Right kidney (tissue), 9 donors: ENCODE measurements around the gene BLVRA.
A peak's percentile ranks its signal among the peaks of the same experiment; 100 is the strongest.
"Not testable (repeated sequence)": the region's sequence is repeated elsewhere in the genome, so short reads cannot be mapped to it uniquely, and the experiment has no call there.

ENCODE experiments used
- DNase-seq: peaks from one replicate; pipeline ENCODE4 v3.0.0-alpha.2; 2016
- long read RNA-seq, 8 donors: transcript quantifications; one replicate each; lab custom pipeline, GENCODE V29; 2026

The BLVRA gene, protein sequence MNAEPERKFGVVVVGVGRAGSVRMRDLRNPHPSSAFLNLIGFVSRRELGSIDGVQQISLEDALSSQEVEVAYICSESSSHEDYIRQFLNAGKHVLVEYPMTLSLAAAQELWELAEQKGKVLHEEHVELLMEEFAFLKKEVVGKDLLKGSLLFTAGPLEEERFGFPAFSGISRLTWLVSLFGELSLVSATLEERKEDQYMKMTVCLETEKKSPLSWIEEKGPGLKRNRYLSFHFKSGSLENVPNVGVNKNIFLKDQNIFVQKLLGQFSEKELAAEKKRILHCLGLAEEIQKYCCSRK
- long read RNA-seq, donor 1, transcript BLVRA-201 (8 exons, 1,071 nt) = major isoform, 27 of 28 reads
- long read RNA-seq, donor 1, partial matches to known transcripts = 0 of 28 reads
- long read RNA-seq, donor 1, other reads (novel, unspliced or antisense) = 0 of 28 reads
- long read RNA-seq, donor 2, transcript BLVRA-201 (8 exons, 1,071 nt) = major isoform, 14 of 16 reads
- long read RNA-seq, donor 2, partial matches to known transcripts = 0 of 16 reads
- long read RNA-seq, donor 2, other reads (novel, unspliced or antisense) = 0 of 16 reads
- long read RNA-seq, donor 3, transcript BLVRA-201 (8 exons, 1,071 nt) = major isoform, 11 of 12 reads
- long read RNA-seq, donor 3, partial matches to known transcripts = 0 of 12 reads
- long read RNA-seq, donor 3, other reads (novel, unspliced or antisense) = 0 of 12 reads
- long read RNA-seq, donor 4, transcript BLVRA-201 (8 exons, 1,071 nt) = major isoform, 17 of 25 reads
- long read RNA-seq, donor 4, partial matches to known transcripts = 6 of 25 reads
- long read RNA-seq, donor 4, other reads (novel, unspliced or antisense) = 0 of 25 reads
- long read RNA-seq, donor 5, transcript BLVRA-201 (8 exons, 1,071 nt) = major isoform, 22 of 23 reads
- long read RNA-seq, donor 5, partial matches to known transcripts = 0 of 23 reads
- long read RNA-seq, donor 5, other reads (novel, unspliced or antisense) = 0 of 23 reads
- long read RNA-seq, donor 6, transcript BLVRA-201 (8 exons, 1,071 nt) = major isoform, 26 of 27 reads
- long read RNA-seq, donor 6, partial matches to known transcripts = 0 of 27 reads
- long read RNA-seq, donor 6, other reads (novel, unspliced or antisense) = 0 of 27 reads
- long read RNA-seq, donor 7, transcript BLVRA-201 (8 exons, 1,071 nt) = major isoform, 25 of 44 reads
- long read RNA-seq, donor 7, partial matches to known transcripts = 13 of 44 reads
- long read RNA-seq, donor 7, other reads (novel, unspliced or antisense) = 5 of 44 reads
- long read RNA-seq, donor 8, transcript BLVRA-201 (8 exons, 1,071 nt) = major isoform, 27 of 33 reads
- long read RNA-seq, donor 8, partial matches to known transcripts = 5 of 33 reads
- long read RNA-seq, donor 8, other reads (novel, unspliced or antisense) = 0 of 33 reads

DNA sequence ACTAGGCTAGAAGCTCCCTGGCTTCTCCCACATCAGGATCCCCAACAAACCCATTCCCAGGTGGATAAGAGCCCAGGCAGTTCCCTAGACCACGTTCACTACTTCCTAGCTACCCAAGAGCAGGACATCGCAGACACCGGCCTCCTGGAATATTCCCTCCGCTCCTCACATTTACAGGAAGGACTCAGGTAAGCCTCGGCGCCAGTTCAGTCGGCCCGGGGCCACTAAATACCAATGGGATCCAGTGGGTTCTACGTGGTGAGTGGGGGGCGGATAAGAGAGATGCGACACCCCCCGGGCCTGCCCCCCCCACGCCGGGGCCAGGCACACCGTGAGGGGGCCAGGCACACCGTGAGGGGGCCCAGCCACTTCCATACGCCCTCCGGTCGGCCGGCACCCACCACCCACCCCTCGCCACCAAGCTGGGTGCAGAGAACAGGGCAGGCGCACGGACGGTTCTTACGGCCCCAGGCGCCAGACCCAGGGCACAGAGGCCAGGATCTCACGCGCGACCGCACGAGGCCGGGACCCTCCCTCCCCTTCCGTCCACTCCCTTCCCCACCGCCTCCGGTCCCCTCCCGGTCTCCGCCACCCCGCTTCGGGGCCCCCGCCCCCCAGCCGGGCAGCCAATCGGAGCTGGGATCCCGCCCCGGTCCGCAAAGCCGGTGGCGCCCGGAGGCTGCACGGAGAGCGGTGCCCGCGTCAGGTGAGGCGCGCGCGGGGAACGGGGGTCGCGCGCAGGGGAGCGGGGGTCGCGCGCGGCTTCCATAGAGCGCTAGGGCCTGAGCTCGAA is at the start of gene BLVRA:
TSS of gene BLVRA (plus strand) at position 652 of the 793 bp plus-strand sequence. CDS start 12,479 bp downstream, outside the sequence.
- DNase-seq = peak; percentile 73

DNA sequence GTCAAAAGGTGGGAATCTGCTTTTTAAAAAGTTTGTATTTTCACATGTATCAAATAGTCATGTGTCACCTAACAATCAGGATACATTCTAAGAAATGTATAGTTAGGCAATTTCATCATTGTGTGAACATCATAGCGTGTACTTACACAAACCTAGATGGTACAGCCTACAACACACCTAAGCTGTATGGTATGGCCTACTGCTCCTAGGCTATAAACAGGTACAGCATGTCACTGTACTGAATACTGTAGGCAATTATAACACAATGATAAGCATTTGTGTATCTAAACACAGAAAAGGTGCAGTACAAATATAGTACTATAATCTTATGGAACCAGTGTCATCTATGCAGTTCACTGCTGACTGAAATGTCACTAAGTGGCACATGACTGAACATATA is 47.0 kb upstream of the BLVRA start:
- no peak for DNase-seq

DNA sequence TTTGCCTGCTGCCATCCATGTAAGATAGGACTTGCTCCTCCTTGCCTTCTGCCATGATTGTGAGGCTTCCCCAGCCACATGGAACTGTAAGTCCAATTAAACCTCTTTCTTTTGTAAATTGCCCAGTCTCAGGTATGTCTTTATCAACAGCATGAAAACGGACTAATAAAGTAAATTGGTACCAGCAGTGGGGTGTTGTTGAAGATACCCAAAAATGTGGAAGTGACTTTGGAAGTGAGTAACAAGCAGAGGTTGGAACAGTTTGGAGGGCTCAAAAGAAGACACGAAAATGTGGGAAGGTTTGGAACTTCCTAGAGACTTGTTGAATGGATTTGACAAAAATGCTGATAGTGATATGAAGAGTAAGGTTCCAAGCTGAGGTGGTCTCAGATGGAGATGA is 42.5 kb upstream of the BLVRA start:
- not testable (repeated sequence) for DNase-seq

DNA sequence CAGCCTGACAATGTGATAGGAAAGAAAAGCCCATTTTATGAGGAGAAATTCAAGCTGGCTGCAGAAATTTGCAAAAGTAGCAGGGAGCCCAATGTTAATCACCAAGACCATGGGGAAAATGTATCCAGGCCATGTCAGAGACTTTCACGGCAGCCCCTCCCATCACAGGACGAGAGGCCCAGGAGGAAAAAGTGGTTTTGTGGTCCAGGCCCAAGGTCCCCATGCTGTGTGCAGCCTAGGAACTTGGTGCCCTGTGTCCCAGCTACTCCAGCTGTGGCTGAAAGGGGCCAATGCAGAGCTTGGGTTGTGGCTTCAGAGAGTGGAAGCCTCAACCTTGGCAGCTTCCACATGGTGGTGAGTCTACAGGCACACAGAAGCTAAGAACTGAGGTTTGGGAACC is 41.9 kb upstream of the BLVRA start:
- no peak for DNase-seq

DNA sequence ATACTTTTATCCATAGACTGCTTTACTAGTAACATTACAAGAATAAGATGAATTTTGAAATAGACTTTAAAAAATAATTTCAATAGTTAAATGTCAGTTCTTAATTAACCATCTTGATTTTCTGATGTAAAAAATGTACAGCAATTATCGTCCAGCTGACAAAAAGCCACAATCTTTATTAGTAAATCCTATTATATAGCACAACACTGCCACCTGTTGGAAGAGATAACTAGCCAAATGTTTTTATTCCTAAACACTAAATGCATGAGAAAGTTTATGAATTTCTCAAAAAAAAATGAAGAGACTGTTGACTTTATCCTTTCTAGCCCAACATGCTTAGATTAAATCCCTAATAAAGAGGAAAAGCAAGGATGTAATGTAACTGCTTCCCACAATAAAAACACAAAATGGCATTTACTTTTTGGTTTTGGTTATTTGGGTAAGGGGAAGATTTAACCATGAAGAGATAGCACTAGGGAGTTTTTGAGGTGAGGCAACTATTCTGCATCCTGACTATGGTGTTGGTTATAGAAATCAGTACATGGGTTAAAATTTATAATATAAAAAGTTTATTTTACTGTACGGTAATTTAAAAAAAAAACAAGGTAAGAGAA is 37.2 kb upstream of the BLVRA start:
- DNase-seq = no peak

DNA sequence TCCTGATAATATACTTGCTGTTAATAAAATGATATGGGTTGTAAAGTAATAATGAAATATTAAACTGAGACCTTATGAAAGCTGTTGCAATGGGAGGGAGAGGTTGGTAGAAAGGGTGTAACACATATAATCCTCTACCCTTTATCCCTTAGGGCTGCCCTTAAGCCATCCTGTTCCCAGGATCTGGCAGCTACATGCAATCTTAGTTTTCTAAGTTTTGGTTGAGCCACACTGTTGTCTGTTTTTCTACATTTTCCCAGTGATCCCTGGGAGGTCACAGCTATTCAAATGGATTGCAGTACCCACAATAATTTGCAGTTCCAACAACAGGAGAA is 35.5 kb upstream of the BLVRA start:
- DNase-seq = no peak

DNA sequence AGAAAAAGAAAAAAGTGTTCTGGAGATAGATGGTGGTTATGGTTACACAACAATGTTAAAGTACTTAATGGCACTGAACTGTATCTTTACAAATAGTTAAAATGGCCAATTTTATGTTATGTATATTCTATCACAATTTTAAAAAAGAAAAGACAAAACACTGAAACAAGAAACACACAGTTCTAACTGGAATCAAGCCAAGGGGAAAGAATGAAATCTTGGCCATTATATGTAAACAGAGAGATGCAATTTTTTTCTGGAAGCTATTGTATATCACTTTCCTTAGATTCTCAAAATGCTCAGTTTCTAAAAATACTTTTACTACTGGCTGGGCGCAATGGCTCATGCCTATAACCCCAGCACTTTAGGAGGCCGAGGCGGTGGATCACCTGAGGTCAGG is 33.2 kb upstream of the BLVRA start:
- no peak for DNase-seq

DNA sequence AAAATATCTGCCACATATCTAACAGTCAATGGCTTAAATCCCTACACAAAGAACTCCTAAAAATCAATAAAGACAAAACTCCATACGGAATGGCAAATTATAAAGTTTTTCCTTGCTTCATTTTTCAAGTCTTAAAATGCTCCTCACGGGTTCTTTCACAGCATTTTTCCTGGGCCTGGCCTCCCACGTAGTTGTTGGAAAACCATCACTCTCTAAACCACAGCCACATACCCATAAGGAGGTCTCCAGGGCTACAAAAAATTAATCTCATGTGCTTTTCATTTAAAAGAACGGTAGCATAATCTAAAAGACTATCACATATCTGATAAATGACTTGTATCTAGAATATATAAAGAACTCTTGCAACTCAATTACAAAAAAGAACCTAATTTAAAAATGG is 32.0 kb upstream of the BLVRA start:
- DNase-seq = no peak

DNA sequence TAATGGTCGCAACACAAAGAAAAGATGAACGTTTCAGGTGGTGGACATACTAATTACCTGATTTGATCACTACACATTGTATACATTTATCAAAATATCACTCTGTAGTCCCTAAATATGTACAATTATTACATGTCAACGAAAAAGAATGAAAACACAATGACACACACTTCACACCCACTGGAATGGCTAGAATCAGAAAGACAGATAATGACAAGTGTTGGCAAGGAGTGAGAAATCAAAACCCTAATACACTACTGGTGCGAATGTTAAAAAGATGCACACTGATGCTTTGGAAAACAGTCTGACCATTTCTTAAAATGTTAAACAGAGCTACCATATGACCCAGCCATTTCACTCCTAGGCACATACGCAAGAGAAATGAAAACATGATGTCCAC is 31.5 kb upstream of the BLVRA start:
- DNase-seq = no peak

DNA sequence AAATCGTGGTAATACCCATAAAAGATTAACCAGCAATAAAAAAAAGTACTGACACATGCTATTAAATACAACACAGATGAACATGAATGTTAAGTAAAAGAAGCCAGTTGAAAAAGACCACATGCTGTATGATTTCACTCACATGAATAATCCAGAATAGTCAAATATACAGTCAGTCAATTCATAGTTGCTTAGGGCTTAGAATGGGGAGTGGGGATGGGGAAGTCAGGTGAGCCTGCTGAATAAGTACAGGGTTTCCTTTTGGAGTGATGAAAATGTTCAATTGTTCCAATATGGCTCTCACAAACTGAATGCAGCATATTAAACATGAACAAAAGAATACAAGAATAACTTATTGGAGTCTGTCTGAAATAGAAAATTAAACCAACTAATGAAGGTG is 31.0 kb upstream of the BLVRA start:
- DNase-seq = no peak

DNA sequence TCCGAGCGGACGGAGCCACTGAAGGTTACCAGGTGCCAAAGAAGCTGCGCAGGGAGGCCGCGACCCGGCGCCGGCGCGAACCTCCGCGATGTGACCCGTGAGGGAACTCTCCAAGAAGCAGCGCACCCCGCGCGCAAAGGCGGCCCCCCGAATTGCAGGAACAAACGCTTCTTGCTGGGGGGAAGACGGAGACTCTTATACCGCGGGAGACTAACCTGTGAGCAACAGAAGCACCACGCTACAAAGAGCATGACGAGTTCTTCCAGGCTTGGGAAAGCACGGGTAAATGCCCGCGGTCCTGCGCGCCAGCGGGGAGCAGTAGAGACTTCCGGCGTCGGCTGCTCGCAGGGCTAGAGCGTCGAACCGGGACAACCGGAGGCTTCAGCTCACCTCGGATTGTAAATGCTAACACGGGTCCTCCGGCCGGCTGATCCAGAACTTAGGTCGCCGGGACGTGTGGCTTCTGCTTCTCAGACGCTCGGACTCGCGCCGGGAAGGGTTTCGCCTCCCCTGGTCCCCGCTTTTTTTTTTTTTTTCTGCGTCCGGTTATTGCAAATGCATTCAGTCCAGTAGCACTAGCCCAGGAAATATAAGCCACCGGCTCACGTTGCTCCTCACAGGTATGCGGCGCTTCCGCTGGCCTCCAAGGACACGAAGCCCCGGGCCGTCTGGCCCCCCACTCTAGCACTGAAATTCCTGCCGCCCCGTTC is 29.1 kb upstream of the BLVRA start, which contains the start of gene COA1:
TSS of gene COA1 (minus strand) at position 310 of the 710 bp plus-strand sequence. CDS start 80,909 bp downstream, outside the sequence.
- peak; percentile 94 for DNase-seq

DNA sequence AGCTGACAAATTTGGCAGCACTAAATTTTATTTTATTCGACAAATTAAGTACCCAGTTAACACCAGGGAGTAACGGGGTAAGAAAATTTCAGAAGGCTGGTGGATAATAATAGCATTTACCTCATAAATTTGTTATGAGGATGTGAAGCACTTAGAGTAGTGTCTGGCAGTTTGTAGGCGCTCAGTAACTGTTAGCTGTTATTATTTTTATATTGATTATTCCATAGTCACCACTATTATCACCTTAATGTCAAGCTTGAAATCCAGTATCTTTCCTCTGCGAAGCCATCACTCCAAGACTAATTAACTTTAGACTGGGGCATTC is 28.6 kb upstream of the BLVRA start:
- no peak for DNase-seq

DNA sequence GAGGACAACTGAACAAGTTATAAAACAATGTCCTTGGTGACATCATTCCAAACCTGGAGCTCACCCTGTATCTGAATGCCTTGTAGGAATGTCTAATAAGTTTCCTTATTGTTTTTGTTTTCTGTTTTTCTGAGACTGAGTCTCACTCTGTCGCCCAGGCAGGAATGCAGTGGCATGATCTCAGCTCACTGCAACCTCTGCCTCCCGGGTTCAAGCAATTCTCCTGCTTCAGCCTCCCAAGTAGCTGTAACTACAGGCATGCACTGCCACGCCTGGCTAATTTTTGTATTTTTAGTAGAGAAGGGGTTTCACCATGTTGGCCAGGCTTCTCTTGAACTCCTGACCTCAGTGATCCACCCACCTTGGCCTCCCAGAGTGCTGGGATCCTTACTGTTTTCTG is 27.0 kb upstream of the BLVRA start:
- not testable (repeated sequence) for DNase-seq

DNA sequence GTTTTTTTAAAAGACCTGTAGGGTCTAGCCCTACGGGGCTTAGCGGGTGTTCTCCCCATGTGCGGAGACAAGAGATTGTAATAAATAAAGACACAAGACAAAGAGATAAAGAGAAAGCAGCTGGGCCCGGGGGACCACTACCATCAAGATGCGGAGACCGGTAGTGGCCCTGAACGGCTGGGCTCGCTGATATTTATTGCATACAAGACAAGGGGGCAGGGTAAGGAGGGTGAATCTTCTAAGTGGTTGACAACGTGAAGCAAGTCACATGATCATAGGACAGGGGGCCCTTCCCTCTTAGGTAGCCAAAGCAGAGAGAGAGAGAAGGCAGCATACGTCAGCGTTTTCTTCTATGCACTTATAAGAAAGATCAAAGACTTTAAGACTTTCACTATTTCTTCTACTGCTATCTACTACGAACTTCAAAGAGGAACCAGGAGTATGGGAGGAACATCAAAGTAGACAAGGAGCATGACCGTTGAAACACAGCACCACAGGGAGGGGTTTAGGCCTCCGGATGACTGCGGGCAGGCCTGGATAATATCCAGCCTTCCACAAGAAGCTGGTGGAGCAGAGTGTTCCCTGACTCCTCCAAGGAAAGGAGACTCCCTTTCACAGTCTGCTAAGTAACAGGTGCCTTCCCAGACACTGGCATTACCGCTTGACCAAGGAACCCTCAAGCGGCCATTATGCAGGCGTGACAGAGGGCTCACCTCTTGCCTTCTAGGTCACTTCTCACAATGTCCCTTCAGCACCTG is 23.7 kb upstream of the BLVRA start:
- DNase-seq = peak; percentile 27

DNA sequence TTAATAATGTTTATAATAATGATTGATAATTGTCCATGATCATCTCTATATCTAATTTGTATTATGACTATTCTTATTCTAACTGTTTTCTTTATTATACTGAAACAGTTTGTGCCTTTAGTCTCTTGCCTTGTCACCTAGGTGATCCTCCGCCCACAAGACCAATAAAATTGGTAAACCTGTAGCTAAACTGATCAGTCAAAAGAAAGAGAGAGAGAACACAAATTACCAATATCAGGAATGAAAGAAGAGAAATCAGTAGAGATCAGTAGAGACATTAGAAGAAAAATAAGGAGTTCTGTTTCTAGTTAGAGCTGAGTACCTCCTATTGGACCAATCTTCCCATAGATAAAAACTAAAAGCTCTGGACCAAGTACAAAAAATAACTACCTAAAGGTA is 23.1 kb upstream of the BLVRA start:
- DNase-seq = no peak

DNA sequence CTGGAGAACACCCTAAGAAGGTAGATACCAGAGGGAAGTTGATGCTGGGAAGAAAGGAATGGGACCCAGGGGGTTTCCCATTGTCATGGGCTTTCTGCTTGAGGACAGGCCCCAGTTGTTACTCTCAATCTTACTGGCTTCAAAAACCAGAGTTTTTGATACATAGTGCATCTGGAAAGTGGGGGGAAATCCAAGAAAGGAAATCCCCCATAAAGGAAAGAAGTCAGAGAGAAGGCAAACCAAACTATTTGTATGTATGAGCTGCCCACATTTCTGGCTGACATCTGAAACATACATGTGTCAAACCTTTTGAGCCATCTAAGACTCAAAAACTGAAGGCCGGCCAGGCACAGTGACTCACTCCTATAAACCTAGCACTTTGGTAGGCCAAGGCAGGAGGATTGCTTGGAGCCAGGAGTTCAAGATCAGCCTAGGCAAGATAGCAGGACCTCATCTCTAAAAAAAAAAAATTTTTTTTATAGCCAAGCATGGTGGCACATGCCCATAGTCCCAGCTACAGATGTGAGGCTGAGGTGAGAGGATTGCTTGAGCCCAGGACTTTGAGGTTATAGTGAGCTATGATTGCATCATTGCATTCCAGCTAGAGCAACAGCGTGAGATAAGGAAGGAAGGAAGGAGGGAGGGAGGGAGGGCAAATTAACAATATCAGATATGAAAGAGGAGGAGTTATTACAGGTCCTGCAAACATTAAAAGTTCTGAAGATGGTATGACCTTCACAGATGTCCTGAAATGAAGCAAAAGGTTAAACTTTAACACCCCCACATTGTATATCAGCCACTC is 22.5 kb upstream of the BLVRA start:
- no peak for DNase-seq

DNA sequence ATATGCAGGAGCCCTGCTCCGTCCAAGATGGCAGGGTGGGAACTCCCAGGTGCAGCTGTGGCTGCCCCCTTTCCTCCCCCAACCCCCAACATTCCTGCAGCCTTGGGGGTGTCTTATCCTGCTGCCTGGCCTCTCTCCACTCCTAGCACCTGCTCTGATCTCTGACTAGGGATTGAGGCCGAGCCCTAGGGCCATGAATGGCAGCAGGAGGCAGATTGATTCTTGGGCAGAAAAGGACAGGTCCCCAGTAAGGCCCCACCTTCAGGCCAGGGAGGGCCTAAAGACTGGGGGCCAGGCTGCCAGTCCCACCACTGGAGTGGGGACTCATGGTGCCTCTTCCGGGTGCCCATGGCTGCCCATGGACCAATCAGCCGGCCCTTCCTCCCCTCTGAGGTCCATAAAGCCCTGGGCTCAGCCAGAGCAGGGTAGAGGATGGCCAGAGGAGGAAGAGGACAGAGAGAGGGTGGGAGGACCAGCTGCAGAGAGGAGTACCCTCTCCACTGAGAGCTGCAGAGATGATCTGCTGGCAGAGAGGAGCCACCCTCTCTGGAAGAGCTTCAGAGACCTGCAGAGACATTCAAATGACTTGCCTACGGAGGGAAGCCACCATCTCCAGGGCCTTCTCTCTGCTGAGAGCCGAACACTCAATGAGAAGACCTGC is 20.9 kb upstream of the BLVRA start:
- DNase-seq = no peak

DNA sequence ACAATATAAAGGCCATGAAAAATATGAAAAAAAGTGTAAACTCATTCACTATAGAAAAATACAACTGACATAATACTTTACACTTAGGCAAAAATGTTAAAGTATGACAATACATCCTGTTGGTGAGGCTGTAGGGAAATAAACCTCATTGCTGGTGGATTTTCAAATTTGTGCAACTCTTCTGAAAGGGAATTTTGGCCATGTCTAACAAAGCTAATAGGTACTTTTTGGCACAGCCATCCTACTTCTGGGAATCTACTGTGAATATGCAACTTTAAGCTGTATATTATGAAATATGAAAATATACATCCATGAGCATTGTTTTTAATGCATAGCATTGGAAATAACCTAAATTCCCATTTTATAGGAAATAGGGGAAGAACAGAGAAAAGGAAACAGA is 15.8 kb upstream of the BLVRA start:
- no peak for DNase-seq
